GM08714 (cell line): ENCODE data around the gene HOXB5.

ENCODE experiments used
- H3K4me3 ChIP-seq: fragments of 200-500 bp; sonication (Bioruptor generic); 2 replicates; pipeline ENCODE4 v1.5.1; 2014; ENCODE audit warnings: mild to moderate bottlenecking, low read length, inconsistent platforms
- ZNF274 ChIP-seq: IDR thresholded peaks from 2 replicates; pipeline ENCODE4 v1.6.1; 2012; ENCODE audit warnings: mild to moderate bottlenecking, low read depth, low read length

HOXB5 gene

GRCh38 chr17:48588528-48588927 is 5.1 kb downstream of the HOXB5 start:
- H3K4me3 ChIP-seq: no peak overlapping the region
- TF ChIP-seq ZNF274: no peak

GRCh38 chr17:48588074-48588415 is 5.5 kb downstream of the HOXB5 start:
- no peak for TF ChIP-seq ZNF274
- H3K4me3 ChIP-seq: no peak overlapping the region

- H3K4me3 ChIP-seq: no peak overlapping the region
- no peak for TF ChIP-seq ZNF274
Observed at GRCh38 chr17:48587276-48588073, 6.1 kb downstream of the HOXB5 start.

GRCh38 chr17:48586355-48587258 is 7.0 kb downstream of the HOXB5 start:
- TF ChIP-seq ZNF274: no peak
- peak overlapping the region; percentile 67 for H3K4me3 ChIP-seq

GRCh38 chr17:48584223-48584741 is 9.3 kb downstream of the HOXB5 start:
- no peak for TF ChIP-seq ZNF274

GRCh38 chr17:48583708-48584222 is 9.8 kb downstream of the HOXB5 start:
- no peak overlapping the region for H3K4me3 ChIP-seq
- TF ChIP-seq ZNF274: no peak

More at GRCh38 chr17:48584223-48584741, 9.3 kb downstream of the HOXB5 start:
- H3K4me3 ChIP-seq: no peak overlapping the region

GRCh38 chr17:48582750-48583069 is 10.9 kb downstream of the HOXB5 start:
- H3K4me3 ChIP-seq: peak overlapping the region; percentile 44; the same call in 1 of the 2 replicates
- TF ChIP-seq ZNF274: no peak

- peak overlapping the region; percentile 79; the same call in 1 of the 2 replicates for H3K4me3 ChIP-seq
- no peak for TF ChIP-seq ZNF274
Observed at GRCh38 chr17:48579760-48580554, 13.6 kb downstream of the HOXB5 start.

GRCh38 chr17:48579471-48579759 is 14.2 kb downstream of the HOXB5 start:
- no peak for TF ChIP-seq ZNF274
- H3K4me3 ChIP-seq: peak overlapping the region; percentile 79; the same call in 1 of the 2 replicates

- no peak for TF ChIP-seq ZNF274
- peak overlapping the region; percentile 79 for H3K4me3 ChIP-seq
Observed at GRCh38 chr17:48578616-48579470, 14.7 kb downstream of the HOXB5 start.

GRCh38 chr17:48577946-48578615 is 15.5 kb downstream of the HOXB5 start, which contains the start of gene HOXB4:
Gene HOXB4 (minus strand): TSS chr17:48578350. CDS start chr17:48578319, 31 bp downstream.
- peak within 1 kb of the TSS; percentile 79 for H3K4me3 ChIP-seq
- TF ChIP-seq ZNF274: no peak

GRCh38 chr17:48577330-48577945 is 16.1 kb downstream of the HOXB5 start:
- H3K4me3 ChIP-seq: peak overlapping the region; percentile 79
- no peak for TF ChIP-seq ZNF274
